ENCODE results near the gene TMEM59L. TPM values are rescaled to one million over a fixed set of nuclear protein-coding genes. Genes with fewer than 3 reads are reported as not detected.

The TMEM59L gene
- total and polyA plus RNA-seq, 9 of the 15 experiments (the other 6 are each of a cell fraction or from before 2014, with no cell fraction given): 0.37 TPM; not detected in 8

GRCh38 chr19:18588611-18589379, 23.9 kb upstream of the TMEM59L start, which contains the start of gene REX1BD (continued):
- TF ChIP-seq, protein P1, sequence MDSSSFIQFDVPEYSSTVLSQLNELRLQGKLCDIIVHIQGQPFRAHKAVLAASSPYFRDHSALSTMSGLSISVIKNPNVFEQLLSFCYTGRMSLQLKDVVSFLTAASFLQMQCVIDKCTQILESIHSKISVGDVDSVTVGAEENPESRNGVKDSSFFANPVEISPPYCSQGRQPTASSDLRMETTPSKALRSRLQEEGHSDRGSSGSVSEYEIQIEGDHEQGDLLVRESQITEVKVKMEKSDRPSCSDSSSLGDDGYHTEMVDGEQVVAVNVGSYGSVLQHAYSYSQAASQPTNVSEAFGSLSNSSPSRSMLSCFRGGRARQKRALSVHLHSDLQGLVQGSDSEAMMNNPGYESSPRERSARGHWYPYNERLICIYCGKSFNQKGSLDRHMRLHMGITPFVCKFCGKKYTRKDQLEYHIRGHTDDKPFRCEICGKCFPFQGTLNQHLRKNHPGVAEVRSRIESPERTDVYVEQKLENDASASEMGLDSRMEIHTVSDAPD (CRISPR knock-in tag; IDR thresholded peaks at IDR 0.05): no peak
- TF ChIP-seq, protein P2, sequence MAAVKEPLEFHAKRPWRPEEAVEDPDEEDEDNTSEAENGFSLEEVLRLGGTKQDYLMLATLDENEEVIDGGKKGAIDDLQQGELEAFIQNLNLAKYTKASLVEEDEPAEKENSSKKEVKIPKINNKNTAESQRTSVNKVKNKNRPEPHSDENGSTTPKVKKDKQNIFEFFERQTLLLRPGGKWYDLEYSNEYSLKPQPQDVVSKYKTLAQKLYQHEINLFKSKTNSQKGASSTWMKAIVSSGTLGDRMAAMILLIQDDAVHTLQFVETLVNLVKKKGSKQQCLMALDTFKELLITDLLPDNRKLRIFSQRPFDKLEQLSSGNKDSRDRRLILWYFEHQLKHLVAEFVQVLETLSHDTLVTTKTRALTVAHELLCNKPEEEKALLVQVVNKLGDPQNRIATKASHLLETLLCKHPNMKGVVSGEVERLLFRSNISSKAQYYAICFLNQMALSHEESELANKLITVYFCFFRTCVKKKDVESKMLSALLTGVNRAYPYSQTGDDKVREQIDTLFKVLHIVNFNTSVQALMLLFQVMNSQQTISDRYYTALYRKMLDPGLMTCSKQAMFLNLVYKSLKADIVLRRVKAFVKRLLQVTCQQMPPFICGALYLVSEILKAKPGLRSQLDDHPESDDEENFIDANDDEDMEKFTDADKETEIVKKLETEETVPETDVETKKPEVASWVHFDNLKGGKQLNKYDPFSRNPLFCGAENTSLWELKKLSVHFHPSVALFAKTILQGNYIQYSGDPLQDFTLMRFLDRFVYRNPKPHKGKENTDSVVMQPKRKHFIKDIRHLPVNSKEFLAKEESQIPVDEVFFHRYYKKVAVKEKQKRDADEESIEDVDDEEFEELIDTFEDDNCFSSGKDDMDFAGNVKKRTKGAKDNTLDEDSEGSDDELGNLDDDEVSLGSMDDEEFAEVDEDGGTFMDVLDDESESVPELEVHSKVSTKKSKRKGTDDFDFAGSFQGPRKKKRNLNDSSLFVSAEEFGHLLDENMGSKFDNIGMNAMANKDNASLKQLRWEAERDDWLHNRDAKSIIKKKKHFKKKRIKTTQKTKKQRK (IDR thresholded peaks at IDR 0.05; ENCODE audit: borderline replicate concordance, low read depth, low read length): no peak
- TF ChIP-seq ZZZ3 (IDR thresholded peaks at IDR 0.05): no peak
- TF ChIP-seq RAD21 (CRISPR knock-in tag; conservative IDR thresholded peaks at IDR 0.05 in 1 of 2, IDR thresholded peaks at IDR 0.05 in 1 of 2): peak; percentile 28 to 30; a peak in 3 of 4 replicates
- TF ChIP-seq TAF7 (tag; IDR thresholded peaks at IDR 0.05): peak; percentile 54; the same call in 1 of the 2 replicates
- no peak for TF ChIP-seq ZNF695 (CRISPR knock-in tag; IDR thresholded peaks at IDR 0.05)
- no peak for TF ChIP-seq BRCA1 (IDR thresholded peaks at IDR 0.05)
- TF ChIP-seq BRCA1 (CRISPR knock-in tag; IDR thresholded peaks at IDR 0.05): no peak
- TF ChIP-seq RNF219 (CRISPR knock-in tag; IDR thresholded peaks at IDR 0.05): no peak
- TF ChIP-seq ZNF655 (CRISPR knock-in tag; IDR thresholded peaks at IDR 0.05): no peak
- TF ChIP-seq SMARCA5 (IDR thresholded peaks at IDR 0.05): peak; percentile 99
- TF ChIP-seq, protein P3, sequence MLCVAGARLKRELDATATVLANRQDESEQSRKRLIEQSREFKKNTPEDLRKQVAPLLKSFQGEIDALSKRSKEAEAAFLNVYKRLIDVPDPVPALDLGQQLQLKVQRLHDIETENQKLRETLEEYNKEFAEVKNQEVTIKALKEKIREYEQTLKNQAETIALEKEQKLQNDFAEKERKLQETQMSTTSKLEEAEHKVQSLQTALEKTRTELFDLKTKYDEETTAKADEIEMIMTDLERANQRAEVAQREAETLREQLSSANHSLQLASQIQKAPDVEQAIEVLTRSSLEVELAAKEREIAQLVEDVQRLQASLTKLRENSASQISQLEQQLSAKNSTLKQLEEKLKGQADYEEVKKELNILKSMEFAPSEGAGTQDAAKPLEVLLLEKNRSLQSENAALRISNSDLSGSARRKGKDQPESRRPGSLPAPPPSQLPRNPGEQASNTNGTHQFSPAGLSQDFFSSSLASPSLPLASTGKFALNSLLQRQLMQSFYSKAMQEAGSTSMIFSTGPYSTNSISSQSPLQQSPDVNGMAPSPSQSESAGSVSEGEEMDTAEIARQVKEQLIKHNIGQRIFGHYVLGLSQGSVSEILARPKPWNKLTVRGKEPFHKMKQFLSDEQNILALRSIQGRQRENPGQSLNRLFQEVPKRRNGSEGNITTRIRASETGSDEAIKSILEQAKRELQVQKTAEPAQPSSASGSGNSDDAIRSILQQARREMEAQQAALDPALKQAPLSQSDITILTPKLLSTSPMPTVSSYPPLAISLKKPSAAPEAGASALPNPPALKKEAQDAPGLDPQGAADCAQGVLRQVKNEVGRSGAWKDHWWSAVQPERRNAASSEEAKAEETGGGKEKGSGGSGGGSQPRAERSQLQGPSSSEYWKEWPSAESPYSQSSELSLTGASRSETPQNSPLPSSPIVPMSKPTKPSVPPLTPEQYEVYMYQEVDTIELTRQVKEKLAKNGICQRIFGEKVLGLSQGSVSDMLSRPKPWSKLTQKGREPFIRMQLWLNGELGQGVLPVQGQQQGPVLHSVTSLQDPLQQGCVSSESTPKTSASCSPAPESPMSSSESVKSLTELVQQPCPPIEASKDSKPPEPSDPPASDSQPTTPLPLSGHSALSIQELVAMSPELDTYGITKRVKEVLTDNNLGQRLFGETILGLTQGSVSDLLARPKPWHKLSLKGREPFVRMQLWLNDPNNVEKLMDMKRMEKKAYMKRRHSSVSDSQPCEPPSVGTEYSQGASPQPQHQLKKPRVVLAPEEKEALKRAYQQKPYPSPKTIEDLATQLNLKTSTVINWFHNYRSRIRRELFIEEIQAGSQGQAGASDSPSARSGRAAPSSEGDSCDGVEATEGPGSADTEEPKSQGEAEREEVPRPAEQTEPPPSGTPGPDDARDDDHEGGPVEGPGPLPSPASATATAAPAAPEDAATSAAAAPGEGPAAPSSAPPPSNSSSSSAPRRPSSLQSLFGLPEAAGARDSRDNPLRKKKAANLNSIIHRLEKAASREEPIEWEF (CRISPR knock-in tag; IDR thresholded peaks at IDR 0.05): no peak
- peak; percentile 89 for TF ChIP-seq PHF8 (IDR thresholded peaks at IDR 0.05; ENCODE audit: borderline replicate concordance, low read length)
